GM21723 (cell line): ENCODE measurements around the gene EPN2.

Experiments
- ATAC-seq: cut with Tn5 transposase; IDR thresholded peaks from one replicate; pipeline ENCODE4 v1.9.1; 2021; ENCODE audit warnings: mild to moderate bottlenecking, moderate library complexity; ENCODE audit not compliant: unreplicated experiment

Gene EPN2

GRCh38 chr17:19238167-19238505, 970 bp downstream of the EPN2 start:
- no peak for ATAC-seq

- ATAC-seq = no peak
Measured at GRCh38 chr17:19239544-19239943, 2.4 kb downstream of the EPN2 start.

- ATAC-seq = no peak
Measured at GRCh38 chr17:19242323-19242722, 5.2 kb downstream of the EPN2 start.

- no peak for ATAC-seq
Measured at GRCh38 chr17:19242926-19243325, 5.8 kb downstream of the EPN2 start.

- ATAC-seq = no peak
Measured at GRCh38 chr17:19243838-19244237, 6.7 kb downstream of the EPN2 start.

- ATAC-seq = no peak
Measured at GRCh38 chr17:19244357-19244756, 7.2 kb downstream of the EPN2 start.

- ATAC-seq = no peak
Measured at GRCh38 chr17:19244781-19245180, 7.6 kb downstream of the EPN2 start.

GRCh38 chr17:19247473-19247872, 10.3 kb downstream of the EPN2 start:
- ATAC-seq = no peak

- ATAC-seq = no peak
Measured at GRCh38 chr17:19248151-19248927, 11.2 kb downstream of the EPN2 start.

- no peak for ATAC-seq
Measured at GRCh38 chr17:19248928-19249574, 11.9 kb downstream of the EPN2 start.

GRCh38 chr17:19249681-19250080, 12.5 kb downstream of the EPN2 start:
- no peak for ATAC-seq

GRCh38 chr17:19250421-19251173, 13.4 kb downstream of the EPN2 start:
- ATAC-seq = no peak

GRCh38 chr17:19253112-19253511, 15.9 kb downstream of the EPN2 start:
- ATAC-seq = no peak

GRCh38 chr17:19254651-19255050, 17.5 kb downstream of the EPN2 start:
- no peak for ATAC-seq

GRCh38 chr17:19255279-19255678, 18.1 kb downstream of the EPN2 start:
- ATAC-seq = no peak

GRCh38 chr17:19258371-19258770, 21.2 kb downstream of the EPN2 start:
- no peak for ATAC-seq

- ATAC-seq = no peak
Measured at GRCh38 chr17:19260958-19261357, 23.8 kb downstream of the EPN2 start.

- ATAC-seq = no peak
Measured at GRCh38 chr17:19261426-19261825, 24.3 kb downstream of the EPN2 start.

GRCh38 chr17:19262650-19263631, 25.8 kb downstream of the EPN2 start:
- ATAC-seq = no peak

GRCh38 chr17:19263641-19264051, 26.5 kb downstream of the EPN2 start:
- no peak for ATAC-seq

GRCh38 chr17:19264268-19264667, 27.1 kb downstream of the EPN2 start:
- no peak for ATAC-seq
